ENCODE measurements around the gene IFIT3. TPM values are rescaled to one million over a fixed set of nuclear protein-coding genes. Genes with fewer than 3 reads are reported as not detected.
A peak's percentile ranks its signal among the peaks of the same experiment; 100 is the strongest.

Gene IFIT3, protein sequence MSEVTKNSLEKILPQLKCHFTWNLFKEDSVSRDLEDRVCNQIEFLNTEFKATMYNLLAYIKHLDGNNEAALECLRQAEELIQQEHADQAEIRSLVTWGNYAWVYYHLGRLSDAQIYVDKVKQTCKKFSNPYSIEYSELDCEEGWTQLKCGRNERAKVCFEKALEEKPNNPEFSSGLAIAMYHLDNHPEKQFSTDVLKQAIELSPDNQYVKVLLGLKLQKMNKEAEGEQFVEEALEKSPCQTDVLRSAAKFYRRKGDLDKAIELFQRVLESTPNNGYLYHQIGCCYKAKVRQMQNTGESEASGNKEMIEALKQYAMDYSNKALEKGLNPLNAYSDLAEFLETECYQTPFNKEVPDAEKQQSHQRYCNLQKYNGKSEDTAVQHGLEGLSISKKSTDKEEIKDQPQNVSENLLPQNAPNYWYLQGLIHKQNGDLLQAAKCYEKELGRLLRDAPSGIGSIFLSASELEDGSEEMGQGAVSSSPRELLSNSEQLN
- 10 to 100 TPM in 1 of 5 experiments, 1 to 10 TPM in 4; 1.8 to 22.3 (median 3.2) TPM for total RNA-seq
- polyA plus RNA-seq = 10 to 100 TPM in 1 of 2 donors, 1 to 10 TPM in 1; 4.1 to 13.1 TPM
- total RNA-seq = 15.3 reads per million, percentile 45 among the genes with 10 or more reads in this experiment

GRCh38 chr10:89327803-89328441, at the start of gene IFIT3:
IFIT3 (plus strand) TSS chr10:89327997; CDS start chr10:89328074, 77 bp downstream.
- peak in 7 of 9 donors; percentile 22 to 42 (median 30) for DNase-seq
- H3K4me3 ChIP-seq (ENCODE audit: low read length) = peak within 1 kb of the TSS; percentile 68

DNA sequence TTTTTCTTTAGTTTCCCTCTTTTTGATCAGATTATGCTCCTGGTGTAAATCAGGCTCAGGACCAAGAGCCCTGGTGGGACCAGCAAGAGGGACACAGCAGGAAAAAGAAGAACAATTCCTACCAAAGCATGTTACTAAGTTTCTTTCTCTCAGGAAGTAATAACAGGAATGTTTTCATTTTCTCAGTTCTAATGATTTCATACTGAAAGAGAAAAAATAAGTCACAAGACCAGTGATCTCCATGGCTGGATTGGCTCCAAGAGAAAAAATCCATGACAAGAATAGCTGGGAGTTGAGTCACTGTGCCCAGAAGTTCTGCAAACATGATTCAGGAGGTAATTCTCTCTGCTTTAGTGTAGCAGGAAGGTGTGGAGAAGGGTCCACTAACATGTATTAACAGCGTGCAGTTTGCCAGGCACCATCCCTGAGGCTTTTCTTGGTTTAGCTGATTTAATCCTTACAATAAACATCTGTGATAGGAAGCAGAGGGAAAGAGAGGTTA, 49.7 kb upstream of the IFIT3 start:
- POLR2A ChIA-PET = no interaction called here
- no peak overlapping the region for H3K27ac ChIP-seq (ENCODE audit: low read depth, low read length)
- intact Hi-C loops (cut with micrococcal nuclease) = no loop called here
- H3K27me3 ChIP-seq (ENCODE audit: control insufficient read depth in 2 of 2, insufficient read depth in 2 of 2, low read length in 2 of 2) = no peaks in the 10 kb centered on the region
- Mint-ChIP-seq H3K27ac (no peak overlapping the region), H3K27me3 (peaks cover 0 to 45% (median 0%) of the 10 kb centered on the region in 5 donors), H3K9me3 (no peaks in the 10 kb centered on the region), H3K4me1 (peaks cover 0 to 4% (median 0%) of the 10 kb centered on the region in 7 donors), H3K36me3 (no peaks in the 10 kb centered on the region), H3K4me3 (no peak overlapping the region)
- ATAC-seq (no peak), DNase-seq (no peak)
- H3K4me1 ChIP-seq (ENCODE audit: control insufficient read depth in 2 of 2, insufficient read depth in 2 of 2, low read length in 2 of 2) = no peaks in the 10 kb centered on the region
- H3K4me3 ChIP-seq (ENCODE audit: low read length) = no peak overlapping the region
- CTCF ChIA-PET = no interaction called here
- H3K36me3 ChIP-seq (ENCODE audit: control insufficient read depth in 2 of 3, insufficient read depth in 3 of 3, low read length in 3 of 3) = no peaks in the 10 kb centered on the region
- no peaks in the 10 kb centered on the region for H3K9me3 ChIP-seq (ENCODE audit: control insufficient read depth in 2 of 3, low read length in 3 of 3)

More at GRCh38 chr10:89327803-89328441, at the start of gene IFIT3:
- CTCF ChIA-PET = interaction anchor here (1.5 kb wide), 1 partner anchor 41 kb away, joined by 5 read pairs; no protein-coding TSS in a partner anchor
- intact Hi-C loops (cut with micrococcal nuclease) = loop anchor here in 1 of 2 donors (1.0 kb wide), 2 partner anchors 26 to 64 kb away; partner anchors contain the start of genes IFIT1 and IFIT2
- Mint-ChIP-seq H3K27ac (peak within 1 kb of the TSS; percentile 70 to 94 (median 87)), H3K4me3 (peak within 1 kb of the TSS; percentile 80 to 94 (median 90)), H3K36me3 (peaks cover 0 to 35% (median 0%) of the 10 kb centered on the region in 5 donors), H3K27me3 (peaks cover 0 to 16% (median 0%) of the 10 kb centered on the region in 5 donors), H3K9me3 (peaks cover 0 to 9% (median 0%) of the 10 kb centered on the region in 11 donors), H3K4me1 (peaks cover 26 to 59% (median 54%) of the 10 kb centered on the region in 7 donors)
- peaks cover 14 to 25% of the 10 kb centered on the region in 2 donors for H3K4me1 ChIP-seq (ENCODE audit: control insufficient read depth in 2 of 2, insufficient read depth in 2 of 2, low read length in 2 of 2)
- POLR2A ChIA-PET = interaction anchor here (0.8 to 1.6 kb wide), 4 partner anchors 19 to 86 kb away, joined by 3 to 19 read pairs (median 4); partner anchors contain the start of genes IFIT2 and IFIT5
- no peaks in the 10 kb centered on the region for H3K27me3 ChIP-seq (ENCODE audit: control insufficient read depth in 2 of 2, insufficient read depth in 2 of 2, low read length in 2 of 2)
- no peaks in the 10 kb centered on the region for H3K9me3 ChIP-seq (ENCODE audit: control insufficient read depth in 2 of 3, low read length in 3 of 3)
- no peaks in the 10 kb centered on the region for H3K36me3 ChIP-seq (ENCODE audit: control insufficient read depth in 2 of 3, insufficient read depth in 3 of 3, low read length in 3 of 3)
- H3K27ac ChIP-seq (ENCODE audit: low read depth, low read length) = peak within 1 kb of the TSS; percentile 62
- peak; percentile 65 for ATAC-seq

DNA sequence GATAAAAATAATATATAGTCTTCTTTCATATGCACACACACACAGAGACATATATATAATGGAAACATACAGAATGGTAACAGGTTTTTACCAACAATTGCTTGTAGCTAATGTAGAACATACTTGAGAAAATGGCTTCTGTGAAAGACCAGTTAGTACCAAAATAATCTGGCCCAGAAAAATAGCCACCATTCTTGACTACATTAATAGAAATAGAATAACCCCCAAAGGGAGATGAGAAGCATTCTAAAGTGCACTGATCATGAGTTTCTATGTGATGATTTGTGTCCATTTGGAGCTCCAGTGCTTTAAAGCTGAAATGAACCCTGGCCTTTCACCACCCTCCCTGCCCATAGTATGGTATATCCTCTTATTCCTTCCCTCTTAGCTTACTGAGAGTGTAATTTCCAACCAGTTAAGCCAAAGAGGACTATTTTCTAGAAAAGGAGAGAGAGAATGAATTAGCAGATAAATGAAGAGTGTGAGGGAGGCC, 48.9 kb upstream of the IFIT3 start:
- Histone ChIP-seq H3K27ac (ENCODE audit: low read depth, low read length) (no peak overlapping the region), H3K27me3 (ENCODE audit: control insufficient read depth in 2 of 2, insufficient read depth in 2 of 2, low read length in 2 of 2) (no peaks in the 10 kb centered on the region), H3K4me1 (ENCODE audit: control insufficient read depth in 2 of 2, insufficient read depth in 2 of 2, low read length in 2 of 2) (no peaks in the 10 kb centered on the region), H3K36me3 (ENCODE audit: control insufficient read depth in 2 of 3, insufficient read depth in 3 of 3, low read length in 3 of 3) (no peaks in the 10 kb centered on the region), H3K9me3 (ENCODE audit: control insufficient read depth in 2 of 3, low read length in 3 of 3) (no peaks in the 10 kb centered on the region), H3K4me3 (ENCODE audit: low read length) (no peak overlapping the region)
- ChIA-PET POLR2A (no interaction called here), CTCF (no interaction called here)
- Mint-ChIP-seq H3K9me3 (no peaks in the 10 kb centered on the region), H3K4me1 (peaks cover 0 to 4% (median 0%) of the 10 kb centered on the region in 7 donors), H3K4me3 (no peak overlapping the region), H3K27me3 (peaks cover 0 to 43% (median 0%) of the 10 kb centered on the region in 5 donors), H3K27ac (no peak overlapping the region), H3K36me3 (no peaks in the 10 kb centered on the region)
- intact Hi-C loops (cut with micrococcal nuclease) = no loop called here
- no peak for ATAC-seq
- no peak for DNase-seq

DNA sequence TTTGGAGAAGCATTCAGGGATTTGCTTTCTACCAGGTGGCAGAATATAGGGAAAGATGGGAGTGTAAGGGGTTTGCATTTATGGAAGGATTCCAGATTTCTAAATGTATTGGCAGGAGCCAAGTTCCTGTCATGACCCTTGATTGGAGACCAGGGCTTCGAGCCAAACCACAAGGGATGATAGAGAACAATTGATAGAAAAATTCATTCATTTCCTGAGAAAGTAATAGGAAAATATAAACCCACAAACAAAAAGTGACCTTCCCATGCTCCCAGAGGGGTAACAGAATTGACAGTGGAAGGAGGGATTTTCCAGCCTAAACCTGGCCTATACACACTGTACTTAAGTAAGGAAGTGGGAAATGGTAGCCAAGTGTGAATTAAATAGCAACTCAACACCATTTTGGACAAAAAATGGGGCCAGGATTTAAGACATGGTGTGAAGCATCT, 48.4 kb upstream of the IFIT3 start:
- no peak overlapping the region for H3K4me3 ChIP-seq (ENCODE audit: low read length)
- intact Hi-C loops (cut with micrococcal nuclease) = no loop called here
- no peaks in the 10 kb centered on the region for H3K36me3 ChIP-seq (ENCODE audit: control insufficient read depth in 2 of 3, insufficient read depth in 3 of 3, low read length in 3 of 3)
- Mint-ChIP-seq H3K9me3 (no peaks in the 10 kb centered on the region), H3K27ac (no peak overlapping the region), H3K27me3 (peaks cover 0 to 45% (median 0%) of the 10 kb centered on the region in 5 donors), H3K4me3 (no peak overlapping the region), H3K36me3 (no peaks in the 10 kb centered on the region), H3K4me1 (peaks cover 0 to 4% (median 0%) of the 10 kb centered on the region in 7 donors)
- ATAC-seq (no peak), DNase-seq (no peak)
- no peak overlapping the region for H3K27ac ChIP-seq (ENCODE audit: low read depth, low read length)
- no peaks in the 10 kb centered on the region for H3K4me1 ChIP-seq (ENCODE audit: control insufficient read depth in 2 of 2, insufficient read depth in 2 of 2, low read length in 2 of 2)
- no peaks in the 10 kb centered on the region for H3K27me3 ChIP-seq (ENCODE audit: control insufficient read depth in 2 of 2, insufficient read depth in 2 of 2, low read length in 2 of 2)
- H3K9me3 ChIP-seq (ENCODE audit: control insufficient read depth in 2 of 3, low read length in 3 of 3) = no peaks in the 10 kb centered on the region
- ChIA-PET POLR2A (no interaction called here), CTCF (no interaction called here)

GRCh38 chr10:89280508-89280907, 47.3 kb upstream of the IFIT3 start:
- ATAC-seq (no peak), DNase-seq (no peak)
- CTCF ChIA-PET = no interaction called here
- H3K27ac Mint-ChIP-seq = no peak overlapping the region
- Histone ChIP-seq H3K27me3 (ENCODE audit: control insufficient read depth in 2 of 2, insufficient read depth in 2 of 2, low read length in 2 of 2) (no peaks in the 10 kb centered on the region), H3K9me3 (ENCODE audit: control insufficient read depth in 2 of 3, low read length in 3 of 3) (no peaks in the 10 kb centered on the region), H3K27ac (ENCODE audit: low read depth, low read length) (no peak overlapping the region), H3K4me3 (ENCODE audit: low read length) (no peak overlapping the region), H3K4me1 (ENCODE audit: control insufficient read depth in 2 of 2, insufficient read depth in 2 of 2, low read length in 2 of 2) (no peaks in the 10 kb centered on the region), H3K36me3 (ENCODE audit: control insufficient read depth in 2 of 3, insufficient read depth in 3 of 3, low read length in 3 of 3) (no peaks in the 10 kb centered on the region)
- H3K4me3 Mint-ChIP-seq = no peak overlapping the region
- POLR2A ChIA-PET = no interaction called here
- H3K27me3 Mint-ChIP-seq = peaks cover 0 to 47% (median 0%) of the 10 kb centered on the region in 5 donors
- no peaks in the 10 kb centered on the region for H3K36me3 Mint-ChIP-seq
- H3K4me1 Mint-ChIP-seq = peaks cover 0 to 10% (median 0%) of the 10 kb centered on the region in 7 donors
- no peaks in the 10 kb centered on the region for H3K9me3 Mint-ChIP-seq
- intact Hi-C loops (cut with micrococcal nuclease) = no loop called here
